Endometrium (tissue), 2 donors: Measurements from ENCODE around the gene SORCS2.
"Not testable (repeated sequence)": the region's sequence is repeated elsewhere in the genome, so short reads cannot be mapped to it uniquely, and the experiment has no call there.

ENCODE experiments used
- FAIRE-seq: peaks from 2 replicates; lab custom pipeline; 2012; peaks lifted over from hg19 to GRCh38; lab: Jason Lieb, UNC
- donor health status: control.
- donor health status: control.

Gene SORCS2

GRCh38 chr4:7587433-7588405 lies 395.4 kb downstream of the SORCS2 start:
- no peak for FAIRE-seq

- no peak for FAIRE-seq
Measured at GRCh38 chr4:7590189-7590588, 397.9 kb downstream of the SORCS2 start.

GRCh38 chr4:7590899-7591298 lies 398.6 kb downstream of the SORCS2 start:
- no peak for FAIRE-seq

- FAIRE-seq: no peak
Measured at GRCh38 chr4:7591409-7592053, 399.2 kb downstream of the SORCS2 start.

- FAIRE-seq: no peak
Measured at GRCh38 chr4:7593646-7594412, 401.5 kb downstream of the SORCS2 start.

GRCh38 chr4:7595934-7596461 lies 403.7 kb downstream of the SORCS2 start:
- FAIRE-seq: no peak

- FAIRE-seq: no peak
Measured at GRCh38 chr4:7596918-7597606, 404.7 kb downstream of the SORCS2 start.

DNA sequence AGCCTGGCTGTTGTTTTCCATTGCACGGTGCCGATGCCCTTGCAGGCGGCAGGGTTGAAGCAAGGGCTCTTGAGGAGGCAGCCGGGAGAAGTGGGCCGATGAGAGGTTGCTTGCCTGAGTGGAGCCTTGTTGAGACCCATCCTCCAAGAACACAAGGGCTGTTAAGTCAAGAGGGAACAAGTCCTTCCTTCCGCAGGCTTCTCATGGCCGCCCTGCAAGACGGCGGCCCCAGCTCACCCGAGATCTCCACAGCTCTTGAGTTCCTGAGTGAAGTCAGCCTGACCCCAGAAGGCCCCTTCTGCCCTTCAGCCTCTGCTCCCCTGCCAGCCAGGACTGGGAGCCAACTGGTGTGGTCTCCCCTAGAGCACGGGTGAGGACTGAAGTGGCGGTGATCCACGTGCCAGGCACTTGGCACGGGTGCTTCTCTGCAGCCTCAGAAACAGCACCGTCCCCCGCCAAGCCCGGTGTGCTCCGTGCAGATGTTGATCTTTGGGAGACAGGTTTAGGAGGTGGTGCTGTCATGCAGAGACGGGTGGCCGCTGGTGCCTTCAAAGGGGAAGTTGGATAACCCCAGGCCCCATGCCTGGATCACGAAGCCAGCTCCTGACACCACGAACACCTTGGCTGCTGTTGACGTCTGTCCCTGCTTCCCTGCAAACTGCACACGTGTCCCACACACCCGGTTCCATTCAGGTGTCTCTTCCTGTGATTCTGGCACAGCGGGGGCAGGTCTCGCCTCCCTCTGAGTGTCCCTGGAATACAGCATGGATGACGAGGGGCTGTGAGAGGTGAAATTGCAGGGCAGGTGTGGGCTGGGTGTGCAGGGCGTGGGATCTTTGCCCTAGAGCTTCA lies 406.8 kb downstream of the SORCS2 start:
- FAIRE-seq: no peak

GRCh38 chr4:7600247-7600646 lies 407.9 kb downstream of the SORCS2 start:
- no peak for FAIRE-seq

GRCh38 chr4:7602166-7602565 lies 409.8 kb downstream of the SORCS2 start:
- FAIRE-seq: not testable (repeated sequence)

GRCh38 chr4:7607156-7607910 lies 415.0 kb downstream of the SORCS2 start:
- no peak for FAIRE-seq

- FAIRE-seq: no peak
Measured at GRCh38 chr4:7608046-7608445, 415.7 kb downstream of the SORCS2 start.

DNA sequence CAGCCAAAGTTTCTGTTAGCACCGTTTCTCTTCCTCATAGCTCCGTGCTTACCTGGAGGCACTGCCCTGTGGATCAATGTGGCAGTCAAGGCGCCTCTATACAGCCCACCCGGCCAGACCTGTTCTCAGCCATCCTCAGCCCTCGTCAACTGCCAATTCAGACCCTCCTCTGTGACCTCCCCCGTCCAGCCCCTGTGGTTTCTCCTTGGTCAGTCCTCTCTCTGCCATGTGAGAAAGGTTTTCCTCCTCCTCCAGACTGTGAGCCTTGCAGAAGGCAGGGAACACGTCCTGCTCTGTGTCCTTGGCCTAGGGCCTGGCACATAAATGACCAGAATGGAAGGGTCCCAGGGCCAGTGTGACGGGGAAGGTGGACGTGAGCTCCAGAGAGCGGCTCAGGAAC lies 417.0 kb downstream of the SORCS2 start:
- FAIRE-seq: no peak

- no peak for FAIRE-seq
Measured at GRCh38 chr4:7610022-7610670, 417.8 kb downstream of the SORCS2 start.

GRCh38 chr4:7610841-7611240 lies 418.5 kb downstream of the SORCS2 start:
- no peak for FAIRE-seq

- FAIRE-seq: no peak
Measured at GRCh38 chr4:7612311-7612897, 420.1 kb downstream of the SORCS2 start.

DNA sequence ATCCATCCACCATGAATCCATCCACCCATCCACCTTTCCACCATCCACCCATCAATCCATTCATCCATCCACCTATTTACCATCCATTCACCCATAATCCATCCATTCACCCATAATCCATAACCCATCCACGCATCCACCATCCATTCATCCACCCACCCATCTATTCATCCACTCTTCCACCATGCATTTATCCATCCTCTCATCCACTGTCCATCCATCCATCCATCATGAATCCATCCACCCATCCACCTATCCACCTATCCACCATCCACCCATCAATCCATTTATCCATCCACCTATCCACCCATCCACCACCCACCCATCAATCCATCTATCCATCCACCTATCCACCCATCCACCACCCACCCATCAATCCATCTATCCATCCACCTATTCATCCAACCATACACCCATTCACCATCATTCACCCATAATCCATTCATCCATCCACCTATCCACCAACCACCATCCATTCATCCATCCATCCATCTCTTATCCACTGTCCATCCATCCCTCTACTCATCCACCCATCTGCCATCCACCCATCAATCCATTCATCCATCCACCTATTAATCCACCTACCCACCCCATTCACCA lies 422.1 kb downstream of the SORCS2 start:
- FAIRE-seq: no peak

- FAIRE-seq: no peak
Measured at GRCh38 chr4:7616193-7616592, 423.9 kb downstream of the SORCS2 start.

DNA sequence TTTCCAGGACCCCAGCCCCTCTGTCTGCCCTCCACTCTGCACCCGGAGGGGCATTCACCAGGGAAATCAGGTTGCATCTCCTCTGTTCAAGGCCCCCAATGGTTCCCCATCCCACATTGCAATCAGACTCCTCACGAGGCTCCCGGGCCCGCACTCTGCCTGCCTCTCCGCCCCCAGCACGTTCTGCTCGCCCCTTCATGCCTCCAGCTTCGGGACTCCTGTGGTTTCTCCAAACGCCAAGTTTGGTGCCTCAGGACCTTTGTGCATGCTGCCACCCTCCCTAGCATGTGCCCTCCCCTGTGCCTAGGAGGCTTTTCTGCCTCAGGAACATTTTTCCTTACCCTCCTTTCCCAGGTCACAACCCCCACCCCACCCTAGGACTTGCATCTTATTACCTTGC lies 426.0 kb downstream of the SORCS2 start:
- FAIRE-seq: no peak
